ENCODE measurements around the gene SGIP1.

- TF ChIP-seq CTCF (IDR thresholded peaks at IDR 0.05) (no peak), EP300 (IDR thresholded peaks at IDR 0.05) (no peak), POLR2A (IDR thresholded peaks at IDR 0.05) (no peak)
Observed at GRCh38 chr1:66535061-66535460, 1.1 kb downstream of the SGIP1 start.
